Measurements from ENCODE around the gene PCCA.

PCCA gene

GRCh38 chr13:100432611-100433010, 343.7 kb downstream of the PCCA start:
- H4K8ac ChIP-seq (ENCODE audit: low read length): no peak overlapping the region
- no peak overlapping the region for H2BK5ac ChIP-seq (ENCODE audit: low read depth, low read length, poor library complexity, severe bottlenecking)
- no peak overlapping the region for H2BK12ac ChIP-seq (ENCODE audit: low read length in 2 of 2)
- H2AK5ac ChIP-seq (ENCODE audit: low read length, severe bottlenecking): no peak overlapping the region
- no peak overlapping the region for H3K4me2 ChIP-seq (ENCODE audit: low read length, poor library complexity, severe bottlenecking)
- H3K4ac ChIP-seq (ENCODE audit: low read depth in 1 of 2, low read length in 2 of 2): no peak overlapping the region
- H3K27me3 ChIP-seq (ENCODE audit: control insufficient read depth in 1 of 2, insufficient read depth in 1 of 2, low read length in 2 of 2): no peaks in the 10 kb centered on the region
- no peak overlapping the region for H2BK15ac ChIP-seq (ENCODE audit: low read depth, poor library complexity, severe bottlenecking)
- H3K4me1 ChIP-seq (ENCODE audit: control insufficient read depth, insufficient read depth, low read depth, low read length): peaks cover 6% of the 10 kb centered on the region
- no peak overlapping the region for H3K4me3 ChIP-seq (ENCODE audit: insufficient read depth in 1 of 2, low read depth in 1 of 2, low read length in 2 of 2)
- H3K9me3 ChIP-seq (ENCODE audit: control insufficient read depth, low read length): no peaks in the 10 kb centered on the region
- peaks cover 6 to 31% of the 10 kb centered on the region in 2 experiments for H3K36me3 ChIP-seq (ENCODE audit: control insufficient read depth in 1 of 2, insufficient read depth in 2 of 2, low read depth in 1 of 2, low read length in 2 of 2)
- peak overlapping the region; percentile 91 for H3K27ac ChIP-seq (ENCODE audit: low read length, poor library complexity, severe bottlenecking)
- no peak overlapping the region for H4K91ac ChIP-seq (ENCODE audit: low read length)
- H3K79me1 ChIP-seq (replicated peaks; ENCODE audit: low read length, poor library complexity, severe bottlenecking): peaks cover 19% of the 10 kb centered on the region
- no peak overlapping the region for H3K9ac ChIP-seq (ENCODE audit: low read length)
- no peak overlapping the region for H3K14ac ChIP-seq (ENCODE audit: low read length in 2 of 2)
- H3K18ac ChIP-seq (ENCODE audit: low read depth in 1 of 2, low read length in 2 of 2): no peak overlapping the region
- no peak overlapping the region for H3K23ac ChIP-seq (ENCODE audit: low read length in 2 of 2)
- no peak for DNase-seq
- 100% methylated on average over 2 of the region's 2 CpGs for WGBS
- H2AFZ ChIP-seq (ENCODE audit: low read depth, low read length): no peak overlapping the region
- no peak overlapping the region for H2BK120ac ChIP-seq (ENCODE audit: low read depth, low read length)

- Histone ChIP-seq H4K8ac (ENCODE audit: low read length) (no peak overlapping the region), H2AK5ac (ENCODE audit: low read length, severe bottlenecking) (peak overlapping the region; percentile 14), H4K91ac (ENCODE audit: low read length) (no peak overlapping the region), H3K4ac (ENCODE audit: low read depth in 1 of 2, low read length in 2 of 2) (no peak overlapping the region), H3K4me1 (ENCODE audit: control insufficient read depth, insufficient read depth, low read depth, low read length) (peaks cover 9% of the 10 kb centered on the region), H3K4me2 (ENCODE audit: low read length, poor library complexity, severe bottlenecking) (no peak overlapping the region), H3K27me3 (ENCODE audit: control insufficient read depth in 1 of 2, insufficient read depth in 1 of 2, low read length in 2 of 2) (no peaks in the 10 kb centered on the region), H3K23ac (ENCODE audit: low read length in 2 of 2) (no peak overlapping the region), H3K36me3 (ENCODE audit: control insufficient read depth in 1 of 2, insufficient read depth in 2 of 2, low read depth in 1 of 2, low read length in 2 of 2) (peaks cover 4 to 33% of the 10 kb centered on the region in 2 experiments), H2BK120ac (ENCODE audit: low read depth, low read length) (no peak overlapping the region), H3K27ac (ENCODE audit: low read length, poor library complexity, severe bottlenecking) (peak overlapping the region; percentile 91), H3K14ac (ENCODE audit: low read length in 2 of 2) (no peak overlapping the region), H3K18ac (ENCODE audit: low read depth in 1 of 2, low read length in 2 of 2) (no peak overlapping the region), H3K4me3 (ENCODE audit: insufficient read depth in 1 of 2, low read depth in 1 of 2, low read length in 2 of 2) (no peak overlapping the region), H2BK12ac (ENCODE audit: low read length in 2 of 2) (no peak overlapping the region), H2BK5ac (ENCODE audit: low read depth, low read length, poor library complexity, severe bottlenecking) (no peak overlapping the region), H2BK15ac (ENCODE audit: low read depth, poor library complexity, severe bottlenecking) (no peak overlapping the region), H3K9ac (ENCODE audit: low read length) (no peak overlapping the region), H3K9me3 (ENCODE audit: control insufficient read depth, low read length) (no peaks in the 10 kb centered on the region), H3K79me1 (replicated peaks; ENCODE audit: low read length, poor library complexity, severe bottlenecking) (peaks cover 20% of the 10 kb centered on the region), H2AFZ (ENCODE audit: low read depth, low read length) (no peak overlapping the region)
- DNase-seq: no peak
Observed at GRCh38 chr13:100433475-100433874, 344.6 kb downstream of the PCCA start.

GRCh38 chr13:100434010-100434763, 345.3 kb downstream of the PCCA start:
- Histone ChIP-seq H3K4me2 (ENCODE audit: low read length, poor library complexity, severe bottlenecking) (no peak overlapping the region), H4K91ac (ENCODE audit: low read length) (no peak overlapping the region), H3K4me3 (ENCODE audit: insufficient read depth in 1 of 2, low read depth in 1 of 2, low read length in 2 of 2) (no peak overlapping the region), H3K9ac (ENCODE audit: low read length) (no peak overlapping the region), H3K23ac (ENCODE audit: low read length in 2 of 2) (no peak overlapping the region), H2BK15ac (ENCODE audit: low read depth, poor library complexity, severe bottlenecking) (no peak overlapping the region), H3K18ac (ENCODE audit: low read depth in 1 of 2, low read length in 2 of 2) (peak overlapping the region in 1 of 2 experiments; percentile 72), H2AK5ac (ENCODE audit: low read length, severe bottlenecking) (peak overlapping the region; percentile 83), H3K4me1 (ENCODE audit: control insufficient read depth, insufficient read depth, low read depth, low read length) (peaks cover 9% of the 10 kb centered on the region), H4K8ac (ENCODE audit: low read length) (peak overlapping the region; percentile 19), H3K27ac (ENCODE audit: low read length, poor library complexity, severe bottlenecking) (peak overlapping the region; percentile 91), H3K4ac (ENCODE audit: low read depth in 1 of 2, low read length in 2 of 2) (no peak overlapping the region), H3K36me3 (ENCODE audit: control insufficient read depth in 1 of 2, insufficient read depth in 2 of 2, low read depth in 1 of 2, low read length in 2 of 2) (peaks cover 4 to 35% of the 10 kb centered on the region in 2 experiments), H3K27me3 (ENCODE audit: control insufficient read depth in 1 of 2, insufficient read depth in 1 of 2, low read length in 2 of 2) (no peaks in the 10 kb centered on the region), H2BK12ac (ENCODE audit: low read length in 2 of 2) (no peak overlapping the region), H3K14ac (ENCODE audit: low read length in 2 of 2) (no peak overlapping the region), H2AFZ (ENCODE audit: low read depth, low read length) (no peak overlapping the region), H2BK120ac (ENCODE audit: low read depth, low read length) (no peak overlapping the region), H2BK5ac (ENCODE audit: low read depth, low read length, poor library complexity, severe bottlenecking) (peak overlapping the region; percentile 92), H3K79me1 (replicated peaks; ENCODE audit: low read length, poor library complexity, severe bottlenecking) (peaks cover 18% of the 10 kb centered on the region), H3K9me3 (ENCODE audit: control insufficient read depth, low read length) (no peaks in the 10 kb centered on the region)
- peak; percentile 51 for DNase-seq
- WGBS: 57% methylated on average over 5 of the region's 5 CpGs

GRCh38 chr13:100436099-100436498, 347.2 kb downstream of the PCCA start:
- Histone ChIP-seq H3K4me1 (ENCODE audit: control insufficient read depth, insufficient read depth, low read depth, low read length) (peaks cover 9% of the 10 kb centered on the region), H3K79me1 (replicated peaks; ENCODE audit: low read length, poor library complexity, severe bottlenecking) (peaks cover 15% of the 10 kb centered on the region), H3K18ac (ENCODE audit: low read depth in 1 of 2, low read length in 2 of 2) (no peak overlapping the region), H4K91ac (ENCODE audit: low read length) (no peak overlapping the region), H4K8ac (ENCODE audit: low read length) (no peak overlapping the region), H3K23ac (ENCODE audit: low read length in 2 of 2) (no peak overlapping the region), H2AK5ac (ENCODE audit: low read length, severe bottlenecking) (peak overlapping the region; percentile 8), H2BK5ac (ENCODE audit: low read depth, low read length, poor library complexity, severe bottlenecking) (no peak overlapping the region), H3K27ac (ENCODE audit: low read length, poor library complexity, severe bottlenecking) (no peak overlapping the region), H3K9ac (ENCODE audit: low read length) (no peak overlapping the region), H3K14ac (ENCODE audit: low read length in 2 of 2) (no peak overlapping the region), H3K9me3 (ENCODE audit: control insufficient read depth, low read length) (no peaks in the 10 kb centered on the region), H3K4me3 (ENCODE audit: insufficient read depth in 1 of 2, low read depth in 1 of 2, low read length in 2 of 2) (no peak overlapping the region), H3K4me2 (ENCODE audit: low read length, poor library complexity, severe bottlenecking) (no peak overlapping the region), H3K36me3 (ENCODE audit: control insufficient read depth in 1 of 2, insufficient read depth in 2 of 2, low read depth in 1 of 2, low read length in 2 of 2) (peaks cover 4 to 25% of the 10 kb centered on the region in 2 experiments), H3K27me3 (ENCODE audit: control insufficient read depth in 1 of 2, insufficient read depth in 1 of 2, low read length in 2 of 2) (no peaks in the 10 kb centered on the region), H2AFZ (ENCODE audit: low read depth, low read length) (no peak overlapping the region), H2BK120ac (ENCODE audit: low read depth, low read length) (no peak overlapping the region), H2BK15ac (ENCODE audit: low read depth, poor library complexity, severe bottlenecking) (no peak overlapping the region), H3K4ac (ENCODE audit: low read depth in 1 of 2, low read length in 2 of 2) (no peak overlapping the region), H2BK12ac (ENCODE audit: low read length in 2 of 2) (no peak overlapping the region)
- 94% methylated on average over 4 of the region's 4 CpGs for WGBS
- DNase-seq: no peak

Data from mesenchymal stem cell (in vitro differentiated cells and primary cell).